Hepatocyte (in vitro differentiated cells): ENCODE measurements around the gene FREY1.

Experiments
- EZH2 ChIP-seq: fragments of 200-600 bp; sonication (generic); IDR thresholded peaks from 2 replicates; pipeline ENCODE4 v1.6.1; 2016; ENCODE audit warnings: antibody characterized with exemption, mild to moderate bottlenecking, borderline replicate concordance
- EZH2phosphoT487 ChIP-seq: fragments of 200-600 bp; sonication (generic); IDR thresholded peaks from one replicate; pipeline ENCODE4 v1.6.1; 2018; ENCODE audit warnings: antibody characterized with exemption, mild to moderate bottlenecking, low read depth, moderate library complexity; ENCODE audit not compliant: unreplicated experiment, severe bottlenecking
- TF ChIP-seq, protein P1 (sequence below): fragments of 200-600 bp; sonication (generic); IDR thresholded peaks from 2 replicates; pipeline ENCODE4 v1.5.1; 2016; ENCODE audit warnings: antibody characterized with exemption, mild to moderate bottlenecking; ENCODE audit not compliant: poor library complexity

GRCh38 chr11:45860764-45861510 is 46.1 kb downstream of the FREY1 start:
- TF ChIP-seq, protein P1, sequence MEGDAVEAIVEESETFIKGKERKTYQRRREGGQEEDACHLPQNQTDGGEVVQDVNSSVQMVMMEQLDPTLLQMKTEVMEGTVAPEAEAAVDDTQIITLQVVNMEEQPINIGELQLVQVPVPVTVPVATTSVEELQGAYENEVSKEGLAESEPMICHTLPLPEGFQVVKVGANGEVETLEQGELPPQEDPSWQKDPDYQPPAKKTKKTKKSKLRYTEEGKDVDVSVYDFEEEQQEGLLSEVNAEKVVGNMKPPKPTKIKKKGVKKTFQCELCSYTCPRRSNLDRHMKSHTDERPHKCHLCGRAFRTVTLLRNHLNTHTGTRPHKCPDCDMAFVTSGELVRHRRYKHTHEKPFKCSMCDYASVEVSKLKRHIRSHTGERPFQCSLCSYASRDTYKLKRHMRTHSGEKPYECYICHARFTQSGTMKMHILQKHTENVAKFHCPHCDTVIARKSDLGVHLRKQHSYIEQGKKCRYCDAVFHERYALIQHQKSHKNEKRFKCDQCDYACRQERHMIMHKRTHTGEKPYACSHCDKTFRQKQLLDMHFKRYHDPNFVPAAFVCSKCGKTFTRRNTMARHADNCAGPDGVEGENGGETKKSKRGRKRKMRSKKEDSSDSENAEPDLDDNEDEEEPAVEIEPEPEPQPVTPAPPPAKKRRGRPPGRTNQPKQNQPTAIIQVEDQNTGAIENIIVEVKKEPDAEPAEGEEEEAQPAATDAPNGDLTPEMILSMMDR, result no peak
- TF ChIP-seq EZH2, result no peak
- no peak for TF ChIP-seq EZH2phosphoT487
